Measurements from ENCODE around the gene FAM131A. TPM values are rescaled to one million over a fixed set of nuclear protein-coding genes. Genes with fewer than 3 reads are reported as not detected.

FAM131A gene
- total and polyA plus RNA-seq, 4 donors, result 0.81 to 5.7 (median 2.7) TPM

GRCh38 chr3:184373422-184373821 lies 36.0 kb downstream of the FAM131A start:
- peaks cover 1 to 30% (median 22%) of the 10 kb centered on the region in 4 donors for H3K36me3 ChIP-seq (ENCODE audit: control insufficient read depth in 4 of 4, insufficient read depth in 3 of 4, low read depth in 1 of 4, low read length in 3 of 4)
- no peaks in the 10 kb centered on the region for H3K9me3 ChIP-seq (ENCODE audit: control insufficient read depth in 4 of 4, low read length in 3 of 4)
- DNase-seq (ENCODE audit: low spot score), result no peak
- peaks cover 0 to 28% (median 18%) of the 10 kb centered on the region in 4 donors for H3K4me1 ChIP-seq (ENCODE audit: control insufficient read depth in 4 of 4, insufficient read depth in 4 of 4, low read length in 3 of 4)
- 89% methylated on average over 6 of the region's 6 CpGs for WGBS
- no peaks in the 10 kb centered on the region for H3K27me3 ChIP-seq (ENCODE audit: control insufficient read depth in 4 of 4, insufficient read depth in 4 of 4, low read length in 3 of 4)
- H3K4me3 ChIP-seq (ENCODE audit: low read depth in 1 of 3, low read length in 3 of 3), result no peak overlapping the region
- H3K9ac ChIP-seq (ENCODE audit: low read depth in 1 of 2, low read length in 2 of 2), result no peak overlapping the region
- no peak overlapping the region for H3K27ac ChIP-seq (ENCODE audit: low read depth in 1 of 2, low read length in 2 of 2)
- TF ChIP-seq FOXA1 (IDR thresholded peaks at IDR 0.05), result no peak
- TF ChIP-seq SP1 (IDR thresholded peaks at IDR 0.05), result no peak
- TF ChIP-seq YY1 (IDR thresholded peaks at IDR 0.05), result no peak
- TF ChIP-seq, protein P1, sequence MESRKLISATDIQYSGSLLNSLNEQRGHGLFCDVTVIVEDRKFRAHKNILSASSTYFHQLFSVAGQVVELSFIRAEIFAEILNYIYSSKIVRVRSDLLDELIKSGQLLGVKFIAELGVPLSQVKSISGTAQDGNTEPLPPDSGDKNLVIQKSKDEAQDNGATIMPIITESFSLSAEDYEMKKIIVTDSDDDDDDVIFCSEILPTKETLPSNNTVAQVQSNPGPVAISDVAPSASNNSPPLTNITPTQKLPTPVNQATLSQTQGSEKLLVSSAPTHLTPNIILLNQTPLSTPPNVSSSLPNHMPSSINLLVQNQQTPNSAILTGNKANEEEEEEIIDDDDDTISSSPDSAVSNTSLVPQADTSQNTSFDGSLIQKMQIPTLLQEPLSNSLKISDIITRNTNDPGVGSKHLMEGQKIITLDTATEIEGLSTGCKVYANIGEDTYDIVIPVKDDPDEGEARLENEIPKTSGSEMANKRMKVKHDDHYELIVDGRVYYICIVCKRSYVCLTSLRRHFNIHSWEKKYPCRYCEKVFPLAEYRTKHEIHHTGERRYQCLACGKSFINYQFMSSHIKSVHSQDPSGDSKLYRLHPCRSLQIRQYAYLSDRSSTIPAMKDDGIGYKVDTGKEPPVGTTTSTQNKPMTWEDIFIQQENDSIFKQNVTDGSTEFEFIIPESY (IDR thresholded peaks at IDR 0.05), result no peak
- no peak for TF ChIP-seq RXRA (IDR thresholded peaks at IDR 0.05)
- TF ChIP-seq, protein P2, sequence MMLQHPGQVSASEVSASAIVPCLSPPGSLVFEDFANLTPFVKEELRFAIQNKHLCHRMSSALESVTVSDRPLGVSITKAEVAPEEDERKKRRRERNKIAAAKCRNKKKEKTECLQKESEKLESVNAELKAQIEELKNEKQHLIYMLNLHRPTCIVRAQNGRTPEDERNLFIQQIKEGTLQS (IDR thresholded peaks at IDR 0.05), result no peak
- TF ChIP-seq, protein P3, sequence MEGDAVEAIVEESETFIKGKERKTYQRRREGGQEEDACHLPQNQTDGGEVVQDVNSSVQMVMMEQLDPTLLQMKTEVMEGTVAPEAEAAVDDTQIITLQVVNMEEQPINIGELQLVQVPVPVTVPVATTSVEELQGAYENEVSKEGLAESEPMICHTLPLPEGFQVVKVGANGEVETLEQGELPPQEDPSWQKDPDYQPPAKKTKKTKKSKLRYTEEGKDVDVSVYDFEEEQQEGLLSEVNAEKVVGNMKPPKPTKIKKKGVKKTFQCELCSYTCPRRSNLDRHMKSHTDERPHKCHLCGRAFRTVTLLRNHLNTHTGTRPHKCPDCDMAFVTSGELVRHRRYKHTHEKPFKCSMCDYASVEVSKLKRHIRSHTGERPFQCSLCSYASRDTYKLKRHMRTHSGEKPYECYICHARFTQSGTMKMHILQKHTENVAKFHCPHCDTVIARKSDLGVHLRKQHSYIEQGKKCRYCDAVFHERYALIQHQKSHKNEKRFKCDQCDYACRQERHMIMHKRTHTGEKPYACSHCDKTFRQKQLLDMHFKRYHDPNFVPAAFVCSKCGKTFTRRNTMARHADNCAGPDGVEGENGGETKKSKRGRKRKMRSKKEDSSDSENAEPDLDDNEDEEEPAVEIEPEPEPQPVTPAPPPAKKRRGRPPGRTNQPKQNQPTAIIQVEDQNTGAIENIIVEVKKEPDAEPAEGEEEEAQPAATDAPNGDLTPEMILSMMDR (IDR thresholded peaks at IDR 0.05; ENCODE audit: low read depth, low read length, missing input control), result no peak
- TF ChIP-seq FOXA2 (IDR thresholded peaks at IDR 0.05), result no peak
- TF ChIP-seq NR2F2 (IDR thresholded peaks at IDR 0.05), result no peak
- no peak for TF ChIP-seq HNF4G (IDR thresholded peaks at IDR 0.05)
- no peak for TF ChIP-seq HNF4A (conservative IDR thresholded peaks at IDR 0.05)
- TF ChIP-seq EGR1 (IDR thresholded peaks at IDR 0.05; ENCODE audit: low read depth in 2 of 2), result no peak
- no peak for TF ChIP-seq TAF1 (conservative IDR thresholded peaks at IDR 0.05)
- no peak for TF ChIP-seq MAX (IDR thresholded peaks at IDR 0.05)
- no peak for TF ChIP-seq RAD21 (IDR thresholded peaks at IDR 0.05)
- TF ChIP-seq JUND (IDR thresholded peaks at IDR 0.05), result no peak

- DNase-seq (ENCODE audit: low spot score), result no peak
- H3K36me3 ChIP-seq (ENCODE audit: control insufficient read depth in 4 of 4, insufficient read depth in 3 of 4, low read depth in 1 of 4, low read length in 3 of 4), result peaks cover 0 to 28% (median 22%) of the 10 kb centered on the region in 4 donors
- peaks cover 3 to 32% (median 16%) of the 10 kb centered on the region in 4 donors for H3K4me1 ChIP-seq (ENCODE audit: control insufficient read depth in 4 of 4, insufficient read depth in 4 of 4, low read length in 3 of 4)
- H3K9ac ChIP-seq (ENCODE audit: low read depth in 1 of 2, low read length in 2 of 2), result no peak overlapping the region
- no peaks in the 10 kb centered on the region for H3K27me3 ChIP-seq (ENCODE audit: control insufficient read depth in 4 of 4, insufficient read depth in 4 of 4, low read length in 3 of 4)
- no peak overlapping the region for H3K4me3 ChIP-seq (ENCODE audit: low read depth in 1 of 3, low read length in 3 of 3)
- 93% methylated on average over 12 of the region's 12 CpGs for WGBS
- no peak overlapping the region for H3K27ac ChIP-seq (ENCODE audit: low read depth in 1 of 2, low read length in 2 of 2)
- H3K9me3 ChIP-seq (ENCODE audit: control insufficient read depth in 4 of 4, low read length in 3 of 4), result no peaks in the 10 kb centered on the region
- TF ChIP-seq TAF1 (conservative IDR thresholded peaks at IDR 0.05), result no peak
- TF ChIP-seq, protein P1 (IDR thresholded peaks at IDR 0.05), result no peak
- TF ChIP-seq JUND (IDR thresholded peaks at IDR 0.05), result no peak
- no peak for TF ChIP-seq MAX (IDR thresholded peaks at IDR 0.05)
- TF ChIP-seq HNF4A (conservative IDR thresholded peaks at IDR 0.05), result no peak
- TF ChIP-seq, protein P2 (IDR thresholded peaks at IDR 0.05), result no peak
- TF ChIP-seq SP1 (IDR thresholded peaks at IDR 0.05), result no peak
- no peak for TF ChIP-seq FOXA1 (IDR thresholded peaks at IDR 0.05)
- TF ChIP-seq NR2F2 (IDR thresholded peaks at IDR 0.05), result no peak
- TF ChIP-seq YY1 (IDR thresholded peaks at IDR 0.05), result no peak
- TF ChIP-seq GABPA (IDR thresholded peaks at IDR 0.05 in 1 of 2, conservative IDR thresholded peaks at IDR 0.05 in 1 of 2), result no peak
- TF ChIP-seq, protein P3 (IDR thresholded peaks at IDR 0.05; ENCODE audit: low read depth, low read length, missing input control), result no peak
Observed at GRCh38 chr3:184375747-184376461, 38.5 kb downstream of the FAM131A start.
